Loucy (cell line): ENCODE results near the gene HIVEP2.

Source experiments
- EZH2phosphoT487 ChIP-seq: fragments of 200-600 bp; IDR thresholded peaks from 2 replicates; pipeline ENCODE4 v1.6.1; 2018; ENCODE audit warnings: antibody characterized with exemption, mild to moderate bottlenecking, moderate library complexity, borderline replicate concordance
- TF ChIP-seq, protein P1 (sequence below): fragments of 200-600 bp; sonication (generic); conservative IDR thresholded peaks from 2 replicates; pipeline ENCODE4 v1.5.1; 2014; ENCODE audit warnings: mild to moderate bottlenecking, antibody characterized with exemption, low read length

- no peak for TF ChIP-seq EZH2phosphoT487
- TF ChIP-seq, protein P1, sequence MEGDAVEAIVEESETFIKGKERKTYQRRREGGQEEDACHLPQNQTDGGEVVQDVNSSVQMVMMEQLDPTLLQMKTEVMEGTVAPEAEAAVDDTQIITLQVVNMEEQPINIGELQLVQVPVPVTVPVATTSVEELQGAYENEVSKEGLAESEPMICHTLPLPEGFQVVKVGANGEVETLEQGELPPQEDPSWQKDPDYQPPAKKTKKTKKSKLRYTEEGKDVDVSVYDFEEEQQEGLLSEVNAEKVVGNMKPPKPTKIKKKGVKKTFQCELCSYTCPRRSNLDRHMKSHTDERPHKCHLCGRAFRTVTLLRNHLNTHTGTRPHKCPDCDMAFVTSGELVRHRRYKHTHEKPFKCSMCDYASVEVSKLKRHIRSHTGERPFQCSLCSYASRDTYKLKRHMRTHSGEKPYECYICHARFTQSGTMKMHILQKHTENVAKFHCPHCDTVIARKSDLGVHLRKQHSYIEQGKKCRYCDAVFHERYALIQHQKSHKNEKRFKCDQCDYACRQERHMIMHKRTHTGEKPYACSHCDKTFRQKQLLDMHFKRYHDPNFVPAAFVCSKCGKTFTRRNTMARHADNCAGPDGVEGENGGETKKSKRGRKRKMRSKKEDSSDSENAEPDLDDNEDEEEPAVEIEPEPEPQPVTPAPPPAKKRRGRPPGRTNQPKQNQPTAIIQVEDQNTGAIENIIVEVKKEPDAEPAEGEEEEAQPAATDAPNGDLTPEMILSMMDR, result no peak
Measured at GRCh38 chr6:142987490-142987889, 42.5 kb upstream of the HIVEP2 start.
